NOMO-1 treated with DMSO at 0.1 percent for 48 hours (cell line): Measurements from ENCODE around the gene NFATC2.

Experiments used
- DNase-seq: peaks from one replicate; lab custom pipeline; 2025; ENCODE audit not compliant: unreplicated experiment; lab: John Stamatoyannopoulos, UW

The NFATC2 gene

GRCh38 chr20:51379601-51380341, 162.7 kb downstream of the NFATC2 start:
- DNase-seq: no peak

- DNase-seq: no peak
Observed at GRCh38 chr20:51378171-51378928, 164.2 kb downstream of the NFATC2 start.

- DNase-seq: no peak
Observed at GRCh38 chr20:51377132-51377531, 165.4 kb downstream of the NFATC2 start.

- DNase-seq: no peak
Observed at GRCh38 chr20:51376111-51376510, 166.4 kb downstream of the NFATC2 start.

GRCh38 chr20:51375561-51375960, 167.0 kb downstream of the NFATC2 start:
- no peak for DNase-seq

GRCh38 chr20:51374961-51375360, 167.6 kb downstream of the NFATC2 start:
- no peak for DNase-seq

- no peak for DNase-seq
Observed at GRCh38 chr20:51374456-51374830, 168.1 kb downstream of the NFATC2 start.

- no peak for DNase-seq
Observed at GRCh38 chr20:51373713-51374455, 168.6 kb downstream of the NFATC2 start.

GRCh38 chr20:51372966-51373365, 169.6 kb downstream of the NFATC2 start:
- DNase-seq: no peak

GRCh38 chr20:51372176-51372803, 170.2 kb downstream of the NFATC2 start:
- no peak for DNase-seq

GRCh38 chr20:51371720-51372119, 170.8 kb downstream of the NFATC2 start:
- DNase-seq: no peak

GRCh38 chr20:51369503-51369902, 173.0 kb downstream of the NFATC2 start:
- no peak for DNase-seq

- no peak for DNase-seq
Observed at GRCh38 chr20:51368461-51369211, 173.9 kb downstream of the NFATC2 start.

GRCh38 chr20:51366155-51366886, 176.2 kb downstream of the NFATC2 start:
- DNase-seq: no peak

- DNase-seq: no peak
Observed at GRCh38 chr20:51365670-51366069, 176.8 kb downstream of the NFATC2 start.

- DNase-seq: no peak
Observed at GRCh38 chr20:51363813-51364212, 178.7 kb downstream of the NFATC2 start.

GRCh38 chr20:51363378-51363777, 179.1 kb downstream of the NFATC2 start:
- DNase-seq: no peak

- DNase-seq: no peak
Observed at GRCh38 chr20:51362254-51362653, 180.3 kb downstream of the NFATC2 start.

GRCh38 chr20:51361258-51361657, 181.3 kb downstream of the NFATC2 start:
- DNase-seq: no peak
